IgD-negative memory B cell (primary cell): Measurements from ENCODE around the gene CEACAM7. TPM values are rescaled to one million over a fixed set of nuclear protein-coding genes. Genes with fewer than 3 reads are reported as not detected.
"Not testable (repeated sequence)": the region's sequence is repeated elsewhere in the genome, so short reads cannot be mapped to it uniquely, and the experiment has no call there.

ENCODE experiments used
- H3K27ac Mint-ChIP-seq, 3 donors: one replicate each; pipeline ENCODE4 v1.8.0; 2020 to 2022; ENCODE audit warnings: mild to moderate bottlenecking in 3 of 3, mixed read lengths in 3 of 3, moderate library complexity in 1 of 3
- H3K27me3 Mint-ChIP-seq: one replicate; pipeline ENCODE4 v1.8.0; 2021; ENCODE audit warnings: mixed read lengths
- H3K36me3 Mint-ChIP-seq: one replicate; pipeline ENCODE4 v1.8.0; 2020; ENCODE audit warnings: mild to moderate bottlenecking, mixed read lengths
- H3K4me1 Mint-ChIP-seq, 3 donors: one replicate each; pipeline ENCODE4 v1.8.0; 2020 to 2022; ENCODE audit warnings: mixed read lengths in 3 of 3, mild to moderate bottlenecking in 1 of 3
- H3K4me3 Mint-ChIP-seq, 4 donors: one replicate each; pipeline ENCODE4 v1.8.0; 2020 to 2022; ENCODE audit warnings: mild to moderate bottlenecking in 4 of 4, mixed read lengths in 4 of 4, moderate library complexity in 3 of 4
- H3K9me3 Mint-ChIP-seq, 3 donors: one replicate each; pipeline ENCODE4 v1.8.0; 2020 to 2021; ENCODE audit warnings: mixed read lengths in 3 of 3, mild to moderate bottlenecking in 1 of 3
- polyA plus RNA-seq: library from polyadenylated mRNA; unstranded; fragments of 300-500 nt; fragmentation: Illumina TruSeq; gene quantifications from one replicate; pipeline ENCODE4 v1.2.3, GENCODE V29; 2021

The CEACAM7 gene
- polyA plus RNA-seq, 1 donor from 2014 or later, result not detected

DNA sequence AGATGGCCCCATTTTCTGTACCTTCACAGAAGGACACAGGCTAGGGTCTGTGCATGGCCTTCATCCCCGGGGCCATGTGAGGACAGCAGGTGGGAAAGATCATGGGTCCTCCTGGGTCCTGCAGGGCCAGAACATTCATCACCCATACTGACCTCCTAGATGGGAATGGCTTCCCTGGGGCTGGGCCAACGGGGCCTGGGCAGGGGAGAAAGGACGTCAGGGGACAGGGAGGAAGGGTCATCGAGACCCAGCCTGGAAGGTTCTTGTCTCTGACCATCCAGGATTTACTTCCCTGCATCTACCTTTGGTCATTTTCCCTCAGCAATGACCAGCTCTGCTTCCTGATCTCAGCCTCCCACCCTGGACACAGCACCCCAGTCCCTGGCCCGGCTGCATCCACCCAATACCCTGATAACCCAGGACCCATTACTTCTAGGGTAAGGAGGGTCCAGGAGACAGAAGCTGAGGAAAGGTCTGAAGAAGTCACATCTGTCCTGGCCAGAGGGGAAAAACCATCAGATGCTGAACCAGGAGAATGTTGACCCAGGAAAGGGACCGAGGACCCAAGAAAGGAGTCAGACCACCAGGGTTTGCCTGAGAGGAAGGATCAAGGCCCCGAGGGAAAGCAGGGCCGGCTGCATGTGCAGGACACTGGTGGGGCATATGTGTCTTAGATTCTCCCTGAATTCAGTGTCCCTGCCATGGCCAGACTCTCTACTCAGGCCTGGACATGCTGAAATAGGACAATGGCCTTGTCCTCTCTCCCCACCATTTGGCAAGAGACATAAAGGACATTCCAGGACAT is 7.0 kb upstream of the CEACAM7 start:
- Mint-ChIP-seq H3K27ac (no peak overlapping the region), H3K27me3 (peaks cover 28% of the 10 kb centered on the region)

DNA sequence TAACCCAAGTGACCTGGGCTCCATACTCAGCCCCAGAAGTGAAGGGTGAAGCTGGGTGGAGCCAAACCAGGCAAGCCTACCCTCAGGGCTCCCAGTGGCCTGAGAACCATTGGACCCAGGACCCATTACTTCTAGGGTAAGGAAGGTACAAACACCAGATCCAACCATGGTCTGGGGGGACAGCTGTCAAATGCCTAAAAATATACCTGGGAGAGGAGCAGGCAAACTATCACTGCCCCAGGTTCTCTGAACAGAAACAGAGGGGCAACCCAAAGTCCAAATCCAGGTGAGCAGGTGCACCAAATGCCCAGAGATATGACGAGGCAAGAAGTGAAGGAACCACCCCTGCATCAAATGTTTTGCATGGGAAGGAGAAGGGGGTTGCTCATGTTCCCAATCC is 6.1 kb upstream of the CEACAM7 start:
- H3K36me3 Mint-ChIP-seq, result peaks cover 2% of the 10 kb centered on the region
- H3K4me3 Mint-ChIP-seq, result no peak overlapping the region
- H3K9me3 Mint-ChIP-seq, result peaks cover 0 to 13% (median 9%) of the 10 kb centered on the region in 3 donors
- H3K27me3 Mint-ChIP-seq, result peaks cover 31% of the 10 kb centered on the region
- H3K27ac Mint-ChIP-seq, result no peak overlapping the region
- peaks cover 0 to 5% (median 3%) of the 10 kb centered on the region in 3 donors for H3K4me1 Mint-ChIP-seq

More for the DNA sequence above, 7.0 kb upstream of the CEACAM7 start:
- Mint-ChIP-seq H3K4me3 (no peak overlapping the region), H3K36me3 (peaks cover 2% of the 10 kb centered on the region), H3K9me3 (peaks cover 0 to 13% (median 9%) of the 10 kb centered on the region in 3 donors), H3K4me1 (peaks cover 0 to 5% (median 3%) of the 10 kb centered on the region in 3 donors)

DNA sequence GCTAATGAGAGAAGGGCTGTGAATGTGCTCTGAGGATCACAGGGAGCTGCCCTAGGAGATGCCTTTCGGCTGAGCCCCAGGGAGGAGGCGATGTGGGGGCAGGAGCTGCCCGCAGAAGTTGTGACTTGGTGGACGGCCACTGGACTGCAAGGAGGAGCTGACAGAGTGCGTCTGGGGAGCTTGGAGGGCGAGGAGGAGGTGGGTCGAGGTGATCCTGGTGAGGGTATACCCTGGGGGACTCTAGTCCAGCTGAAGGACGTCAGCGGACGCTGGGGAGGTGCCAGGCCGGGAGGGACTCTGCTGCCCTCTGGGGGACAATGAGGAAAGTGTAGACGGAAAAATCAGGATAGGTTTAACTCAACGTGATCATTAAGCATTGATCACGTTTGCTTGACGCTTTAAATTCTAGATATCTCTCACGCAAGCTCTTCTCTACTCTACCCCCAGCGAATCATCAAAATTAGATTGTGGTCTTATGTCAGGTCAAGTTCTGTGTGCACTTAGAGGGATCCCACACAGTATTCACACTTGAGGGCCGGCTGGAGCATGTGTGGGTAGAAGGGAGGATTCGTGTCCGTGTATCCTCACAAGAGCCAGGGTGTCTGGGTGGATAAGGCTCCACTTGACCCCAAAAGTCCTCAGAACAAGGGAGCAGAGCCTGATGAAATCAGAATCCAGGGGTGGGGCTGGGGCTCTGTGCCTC is 3.3 kb upstream of the CEACAM7 start:
- H3K27me3 Mint-ChIP-seq, result peaks cover 45% of the 10 kb centered on the region
- H3K36me3 Mint-ChIP-seq, result peaks cover 2% of the 10 kb centered on the region
- H3K9me3 Mint-ChIP-seq, result peaks cover 0 to 13% (median 9%) of the 10 kb centered on the region in 3 donors
- H3K4me3 Mint-ChIP-seq, result no peak overlapping the region
- no peak overlapping the region for H3K27ac Mint-ChIP-seq
- no peaks in the 10 kb centered on the region for H3K4me1 Mint-ChIP-seq

DNA sequence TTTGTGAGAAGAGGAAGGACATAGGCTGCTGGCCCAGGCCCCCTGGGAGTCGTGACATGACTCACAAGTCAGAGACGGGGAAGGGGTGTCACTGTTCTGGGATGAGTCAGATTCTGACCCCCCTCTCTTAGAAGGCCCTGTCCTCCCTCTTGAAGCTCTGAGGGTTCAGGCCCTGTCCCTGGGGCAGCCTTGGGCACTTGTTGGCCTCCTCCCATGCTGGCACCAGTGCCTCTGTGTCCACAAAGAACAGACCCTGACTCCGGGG is 2.7 kb upstream of the CEACAM7 start:
- Mint-ChIP-seq H3K27me3 (peaks cover 42% of the 10 kb centered on the region), H3K4me3 (no peak overlapping the region), H3K9me3 (peaks cover 0 to 13% (median 9%) of the 10 kb centered on the region in 3 donors)

DNA sequence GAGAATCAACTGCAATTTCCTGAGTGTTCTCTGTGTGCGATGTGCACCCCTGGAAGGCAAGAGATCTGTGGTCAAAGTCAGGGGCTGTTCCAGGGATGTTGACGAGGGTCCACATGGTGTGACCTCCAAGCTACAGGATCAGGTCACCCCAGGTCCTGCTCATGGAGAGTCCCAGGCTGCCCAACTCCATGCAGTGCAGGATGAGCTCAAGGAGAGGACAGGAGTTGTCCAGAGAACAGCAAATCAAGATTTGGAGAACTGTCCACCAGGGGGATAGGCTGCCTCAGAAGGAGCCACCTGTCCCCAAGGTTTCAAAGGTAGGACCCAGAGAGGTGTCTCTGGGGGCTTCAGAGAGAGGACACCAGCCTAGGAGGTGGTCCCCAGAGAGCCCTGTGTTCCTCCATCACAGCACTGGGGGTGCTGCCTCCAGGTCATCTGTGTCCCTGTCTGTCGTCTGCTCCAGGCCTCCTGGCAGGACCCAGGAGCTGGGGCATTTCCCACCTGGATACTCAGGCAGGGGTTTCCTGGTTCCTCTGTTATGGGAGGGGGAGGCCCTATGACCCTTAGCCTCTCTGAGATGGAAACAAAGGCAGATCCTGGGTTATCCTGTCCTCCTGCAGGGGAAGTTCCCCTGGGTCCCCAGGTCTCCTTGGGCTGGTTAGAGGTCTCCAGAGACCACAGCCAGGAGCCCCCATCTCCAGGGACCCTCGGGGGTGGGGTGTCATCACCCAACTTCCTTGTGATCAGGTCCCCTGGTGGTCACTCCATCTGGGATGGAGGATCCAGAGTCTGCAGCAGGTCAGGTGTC is 2.1 kb upstream of the CEACAM7 start:
- Mint-ChIP-seq H3K27me3 (peaks cover 39% of the 10 kb centered on the region), H3K4me1 (no peaks in the 10 kb centered on the region), H3K27ac (no peak overlapping the region), H3K36me3 (peaks cover 2% of the 10 kb centered on the region), H3K4me3 (no peak overlapping the region), H3K9me3 (peaks cover 0 to 13% (median 9%) of the 10 kb centered on the region in 3 donors)

More for the DNA sequence above, 2.7 kb upstream of the CEACAM7 start:
- H3K27ac Mint-ChIP-seq, result no peak overlapping the region
- no peaks in the 10 kb centered on the region for H3K4me1 Mint-ChIP-seq
- H3K36me3 Mint-ChIP-seq, result peaks cover 2% of the 10 kb centered on the region

DNA sequence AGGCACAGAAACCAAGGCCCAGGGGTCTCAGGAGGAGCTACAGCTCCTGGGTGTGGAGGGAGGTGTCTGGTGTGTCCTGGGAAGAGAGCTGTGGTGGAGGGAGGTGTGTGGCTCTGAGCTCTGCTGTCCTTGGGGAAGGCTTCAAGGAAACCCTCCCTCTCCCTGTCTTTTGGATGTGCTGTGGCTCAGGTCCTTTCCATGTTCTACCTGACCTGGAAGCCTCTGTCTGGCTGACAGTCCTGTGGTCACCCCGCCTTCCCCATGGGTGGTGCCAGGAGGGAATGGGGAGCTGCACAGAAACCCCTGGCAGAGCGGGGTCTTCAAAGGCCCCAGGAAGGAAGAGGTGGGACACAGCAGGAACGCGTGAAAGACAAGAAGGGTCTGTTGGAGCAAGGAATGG is 617 bp upstream of the CEACAM7 start:
- H3K27me3 Mint-ChIP-seq, result peaks cover 39% of the 10 kb centered on the region
- H3K27ac Mint-ChIP-seq, result no peak overlapping the region
- H3K36me3 Mint-ChIP-seq, result peaks cover 2% of the 10 kb centered on the region
- H3K4me3 Mint-ChIP-seq, result no peak overlapping the region
- no peaks in the 10 kb centered on the region for H3K4me1 Mint-ChIP-seq
- H3K9me3 Mint-ChIP-seq, result peaks cover 0 to 13% (median 9%) of the 10 kb centered on the region in 3 donors

DNA sequence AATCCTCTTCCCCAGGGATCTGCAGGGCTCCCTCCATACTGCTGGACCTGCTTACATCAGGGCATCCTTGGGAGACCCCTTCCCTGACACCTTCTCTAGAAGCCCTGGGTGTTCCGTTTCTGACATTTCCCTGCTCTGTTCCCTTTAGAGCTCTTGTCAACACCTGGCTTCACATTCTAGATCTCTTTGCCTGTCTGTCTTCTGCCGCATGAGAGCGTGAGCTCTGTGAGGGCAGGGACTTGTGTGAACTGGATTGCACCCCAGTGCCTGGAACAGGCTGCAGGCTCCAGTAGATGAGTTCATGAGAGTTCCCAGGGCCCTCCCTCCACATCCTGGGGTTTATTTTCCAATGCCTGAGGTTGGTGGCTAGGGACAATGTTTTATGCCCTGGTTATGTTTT is 651 bp downstream of the CEACAM7 start:
- Mint-ChIP-seq H3K27ac (no peak overlapping the region), H3K36me3 (peaks cover 5% of the 10 kb centered on the region), H3K4me1 (no peaks in the 10 kb centered on the region), H3K9me3 (peaks cover 0 to 3% (median under 1%) of the 10 kb centered on the region in 3 donors), H3K27me3 (peaks cover 35% of the 10 kb centered on the region), H3K4me3 (no peak overlapping the region)

DNA sequence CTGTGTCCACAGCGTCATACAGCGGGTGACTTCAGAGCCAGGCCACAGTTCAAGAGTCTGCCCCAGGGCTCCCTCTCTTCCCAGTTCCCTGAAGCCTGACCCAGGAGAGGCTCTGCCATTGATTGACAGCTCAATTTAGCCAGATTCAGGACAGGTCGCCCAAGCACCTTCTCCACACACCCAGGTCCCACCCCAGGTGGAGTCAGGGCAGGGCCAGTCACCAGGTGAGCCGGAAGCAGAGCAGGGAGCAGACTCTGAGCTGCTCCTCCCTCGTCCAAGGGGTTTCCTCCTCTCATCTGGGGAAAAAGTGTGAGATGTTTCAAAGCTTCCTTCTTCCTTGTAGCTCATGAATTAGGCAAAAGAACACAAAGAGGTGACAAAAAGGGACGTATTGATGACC is 5.6 kb downstream of the CEACAM7 start:
- H3K27ac Mint-ChIP-seq, result no peak overlapping the region
- peaks cover 4% of the 10 kb centered on the region for H3K36me3 Mint-ChIP-seq
- H3K4me1 Mint-ChIP-seq, result no peaks in the 10 kb centered on the region
- H3K9me3 Mint-ChIP-seq, result no peaks in the 10 kb centered on the region
- H3K4me3 Mint-ChIP-seq, result no peak overlapping the region
- H3K27me3 Mint-ChIP-seq, result peaks cover 14% of the 10 kb centered on the region

DNA sequence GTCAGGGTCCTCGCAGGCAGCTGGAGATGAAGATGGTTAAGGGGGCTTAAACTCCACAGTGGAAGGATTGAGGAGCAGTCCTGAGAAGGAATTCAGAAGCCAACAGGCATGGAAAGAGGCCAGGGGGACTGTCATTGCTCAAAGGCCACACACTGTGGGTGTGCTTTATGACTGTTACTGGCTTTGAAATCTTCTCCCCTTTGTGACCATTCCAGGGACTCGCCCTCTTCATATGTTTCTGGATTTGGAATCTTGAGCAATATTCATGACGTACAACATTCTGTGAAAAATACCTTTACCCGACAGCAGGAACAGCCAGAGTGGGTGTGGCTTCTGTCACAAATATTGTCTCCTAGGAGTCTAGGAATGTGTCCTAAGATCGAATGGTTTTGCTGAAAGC is 16.6 kb downstream of the CEACAM7 start:
- Mint-ChIP-seq H3K9me3 (peaks cover 3 to 9% (median 5%) of the 10 kb centered on the region in 3 donors), H3K4me3 (no peak overlapping the region), H3K27ac (no peak overlapping the region), H3K36me3 (no peaks in the 10 kb centered on the region), H3K4me1 (peaks cover 0 to 2% (median 1%) of the 10 kb centered on the region in 3 donors), H3K27me3 (peaks cover 27% of the 10 kb centered on the region)

DNA sequence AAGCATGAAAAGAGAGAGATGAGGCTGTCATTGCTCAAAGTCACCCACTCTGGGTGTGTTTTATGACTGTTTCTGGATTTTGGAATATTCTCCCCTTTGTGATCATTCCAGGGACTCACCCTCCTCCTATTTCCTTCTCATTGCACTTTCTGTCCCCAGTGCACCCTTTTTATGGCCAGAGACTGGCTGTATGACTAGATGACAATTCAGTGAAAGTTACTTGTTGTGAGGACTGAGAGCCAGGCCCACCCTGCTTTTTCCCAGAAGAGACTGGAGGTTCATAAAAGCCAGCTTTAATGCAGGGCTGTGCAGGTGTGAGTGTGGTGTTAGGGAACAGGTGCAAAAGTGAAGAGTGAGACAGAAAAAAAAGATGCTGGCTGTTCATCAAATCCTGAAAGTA is 17.3 kb downstream of the CEACAM7 start:
- Mint-ChIP-seq H3K36me3 (no peaks in the 10 kb centered on the region), H3K27me3 (peaks cover 24% of the 10 kb centered on the region), H3K4me3 (no peak overlapping the region), H3K27ac (peak overlapping the region in 1 of 3 donors; percentile 71), H3K9me3 (peaks cover 7 to 9% (median 9%) of the 10 kb centered on the region in 3 donors), H3K4me1 (peaks cover 0 to 2% (median 1%) of the 10 kb centered on the region in 3 donors)

DNA sequence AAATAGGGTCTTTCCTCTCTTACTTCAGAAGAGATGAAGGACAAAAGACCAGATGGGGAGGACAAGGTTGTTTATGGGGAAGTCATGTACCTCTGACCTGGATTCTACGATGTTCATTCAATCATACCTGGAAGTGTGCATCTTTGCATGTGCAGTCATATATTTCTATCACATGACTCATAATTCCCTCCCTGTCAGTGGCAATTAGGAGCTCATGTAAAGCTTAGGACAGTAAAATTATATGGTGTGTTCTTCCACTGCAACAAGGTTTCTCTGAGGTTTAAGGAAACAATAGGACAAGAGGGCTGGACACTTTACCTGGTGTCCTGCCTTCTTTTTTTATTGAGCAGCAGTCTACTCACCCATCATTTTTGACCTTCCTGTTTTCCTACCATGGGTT is 19.8 kb downstream of the CEACAM7 start:
- H3K9me3 Mint-ChIP-seq, result peaks cover 12 to 24% (median 20%) of the 10 kb centered on the region in 3 donors
- H3K4me1 Mint-ChIP-seq, result peaks cover 0 to 2% (median 1%) of the 10 kb centered on the region in 3 donors
- no peak overlapping the region for H3K4me3 Mint-ChIP-seq
- H3K27ac Mint-ChIP-seq, result no peak overlapping the region
- peaks cover 24% of the 10 kb centered on the region for H3K27me3 Mint-ChIP-seq
- H3K36me3 Mint-ChIP-seq, result no peaks in the 10 kb centered on the region

DNA sequence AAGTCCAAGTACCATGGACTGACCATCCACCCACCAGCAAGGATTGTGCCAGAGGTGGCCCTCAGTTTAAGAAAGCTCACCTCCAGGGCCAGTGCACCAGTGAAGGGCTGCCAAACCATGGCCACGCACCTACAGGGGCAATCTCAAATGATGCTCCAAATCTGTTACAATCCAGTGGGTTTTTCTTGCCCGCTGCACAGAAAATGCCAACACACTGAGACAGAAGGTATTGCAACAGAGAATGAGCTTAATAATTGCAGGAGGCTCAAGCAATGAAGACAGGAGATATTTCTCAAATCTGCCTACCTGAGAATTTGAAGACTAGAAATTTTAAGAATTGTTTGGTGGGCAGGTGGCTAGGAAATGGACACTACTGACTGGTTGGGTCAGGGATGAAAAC is 22.0 kb downstream of the CEACAM7 start:
- H3K4me1 Mint-ChIP-seq, result no peaks in the 10 kb centered on the region
- H3K27me3 Mint-ChIP-seq, result peaks cover 18% of the 10 kb centered on the region
- H3K9me3 Mint-ChIP-seq, result peaks cover 8 to 21% (median 17%) of the 10 kb centered on the region in 3 donors
- H3K4me3 Mint-ChIP-seq, result peak overlapping the region in 1 of 4 donors; percentile 14
- no peak overlapping the region for H3K27ac Mint-ChIP-seq
- no peaks in the 10 kb centered on the region for H3K36me3 Mint-ChIP-seq

DNA sequence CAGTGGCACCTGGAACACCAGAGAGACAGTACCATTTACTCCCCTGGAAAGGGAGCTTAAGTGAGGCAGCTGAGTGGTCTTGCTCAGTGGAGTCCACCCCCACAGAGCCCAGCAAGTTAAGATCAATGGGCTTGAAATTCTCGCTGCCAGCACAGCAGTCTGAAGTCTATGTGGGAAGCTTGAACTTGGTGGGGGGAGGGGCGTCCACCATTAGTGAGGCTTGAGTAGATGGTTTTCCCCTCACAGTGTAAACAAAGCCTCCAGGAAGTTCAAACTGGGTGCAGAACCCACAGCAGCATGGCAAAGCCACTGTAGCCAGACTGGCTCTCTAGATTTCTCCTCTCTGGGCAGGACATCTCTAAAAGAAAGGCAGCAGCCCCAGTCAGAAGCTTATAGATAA is 30.9 kb downstream of the CEACAM7 start:
- H3K4me3 Mint-ChIP-seq, result peak overlapping the region in 1 of 4 donors; percentile 35
- H3K27me3 Mint-ChIP-seq, result peaks cover 48% of the 10 kb centered on the region
- no peak overlapping the region for H3K27ac Mint-ChIP-seq
- H3K4me1 Mint-ChIP-seq, result peaks cover 0 to 4% (median 0%) of the 10 kb centered on the region in 3 donors
- peaks cover 7 to 22% (median 15%) of the 10 kb centered on the region in 3 donors for H3K9me3 Mint-ChIP-seq
- H3K36me3 Mint-ChIP-seq, result no peaks in the 10 kb centered on the region

DNA sequence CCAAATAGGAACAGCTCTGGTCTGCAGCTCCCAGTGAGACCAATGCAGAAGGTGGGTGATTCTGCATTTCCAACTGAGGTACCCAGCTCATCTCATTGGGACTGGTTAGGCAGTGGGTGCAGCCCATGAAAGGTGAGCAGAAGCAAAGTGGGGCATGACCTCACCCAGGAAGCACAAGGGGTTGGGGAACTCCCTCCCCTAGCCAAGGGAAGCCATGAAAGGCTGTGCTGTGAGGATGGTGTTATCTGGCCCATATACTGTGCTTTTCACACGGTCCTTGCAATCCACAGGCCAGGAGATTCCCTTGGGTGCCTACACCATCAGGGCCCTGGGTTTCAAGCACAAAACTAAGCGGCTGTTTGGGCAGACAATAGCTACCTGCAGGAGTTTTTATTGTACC is 31.3 kb downstream of the CEACAM7 start:
- H3K27ac Mint-ChIP-seq, H3K4me1 Mint-ChIP-seq, H3K36me3 Mint-ChIP-seq: not testable (repeated sequence)
- H3K4me3 Mint-ChIP-seq, result peak overlapping the region in 1 of 4 donors; percentile 35
- H3K9me3 Mint-ChIP-seq, result peaks cover 7 to 22% (median 13%) of the 10 kb centered on the region in 3 donors
- peaks cover 48% of the 10 kb centered on the region for H3K27me3 Mint-ChIP-seq

DNA sequence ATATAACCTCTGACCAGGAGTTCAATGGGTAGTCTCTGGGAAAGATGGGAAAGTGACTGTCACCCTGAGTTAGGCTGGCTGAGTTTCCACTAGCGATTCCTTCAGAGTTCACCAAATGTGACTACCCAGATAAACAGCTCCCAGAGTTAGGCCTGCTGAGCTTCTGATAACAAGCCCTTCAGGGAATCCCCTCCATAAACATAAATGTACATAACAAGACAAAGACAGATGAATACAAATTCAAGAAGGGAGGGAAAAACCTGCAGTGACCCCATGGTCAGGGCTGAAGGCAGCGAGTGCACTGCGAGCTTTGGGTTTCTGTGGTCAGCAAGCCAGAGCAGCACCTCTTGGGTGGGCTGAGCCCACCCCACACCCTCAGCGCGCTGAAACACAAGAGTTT is 35.8 kb downstream of the CEACAM7 start:
- Mint-ChIP-seq H3K27ac (no peak overlapping the region), H3K4me1 (peaks cover 0 to 4% (median 0%) of the 10 kb centered on the region in 3 donors), H3K9me3 (peaks cover 7 to 19% (median 12%) of the 10 kb centered on the region in 3 donors), H3K27me3 (peaks cover 45% of the 10 kb centered on the region), H3K36me3 (no peaks in the 10 kb centered on the region), H3K4me3 (no peak overlapping the region)
